ENCODE data around the gene SHPK.

SHPK gene

GRCh38 chr17:3626831-3627768 lies 8.9 kb downstream of the SHPK start:
- no peak for DNase-seq

GRCh38 chr17:3622977-3623594 lies 13.0 kb downstream of the SHPK start:
- DNase-seq = no peak

- no peak for DNase-seq
Measured at GRCh38 chr17:3621146-3621720, 14.8 kb downstream of the SHPK start.

- DNase-seq = no peak
Measured at GRCh38 chr17:3615160-3615870, 20.7 kb downstream of the SHPK start.

GRCh38 chr17:3613124-3613523 lies 22.9 kb downstream of the SHPK start:
- DNase-seq = no peak

- no peak for DNase-seq
Measured at GRCh38 chr17:3610523-3610922, 25.5 kb downstream of the SHPK start.

GRCh38 chr17:3609689-3610088 lies 26.4 kb downstream of the SHPK start:
- no peak for DNase-seq

GRCh38 chr17:3603870-3604259 lies 32.2 kb downstream of the SHPK start:
- DNase-seq = no peak

GRCh38 chr17:3603119-3603869 lies 32.8 kb downstream of the SHPK start:
- no peak for DNase-seq

- no peak for DNase-seq
Measured at GRCh38 chr17:3602499-3602898, 33.6 kb downstream of the SHPK start.

- no peak for DNase-seq
Measured at GRCh38 chr17:3600529-3601205, 35.4 kb downstream of the SHPK start.

- DNase-seq = no peak
Measured at GRCh38 chr17:3598078-3598477, 38.0 kb downstream of the SHPK start.

- DNase-seq = no peak
Measured at GRCh38 chr17:3596804-3597464, 39.1 kb downstream of the SHPK start.

- DNase-seq = no peak
Measured at GRCh38 chr17:3594976-3595375, 41.1 kb downstream of the SHPK start.

- no peak for DNase-seq
Measured at GRCh38 chr17:3594051-3594800, 41.8 kb downstream of the SHPK start.

- no peak for DNase-seq
Measured at GRCh38 chr17:3593384-3593783, 42.7 kb downstream of the SHPK start.

GRCh38 chr17:3592216-3592860 lies 43.7 kb downstream of the SHPK start:
- DNase-seq = no peak

- no peak for DNase-seq
Measured at GRCh38 chr17:3590768-3591167, 45.3 kb downstream of the SHPK start.

- DNase-seq = no peak
Measured at GRCh38 chr17:3590231-3590630, 45.8 kb downstream of the SHPK start.

GRCh38 chr17:3589784-3590183 lies 46.3 kb downstream of the SHPK start:
- DNase-seq = no peak
